ENCODE data around the gene COL2A1. TPM values are rescaled to one million over a fixed set of nuclear protein-coding genes. Genes with fewer than 3 reads are reported as not detected.

Gene COL2A1
- total RNA-seq, 1 donor from 2014 or later, result 86.4 TPM

DNA sequence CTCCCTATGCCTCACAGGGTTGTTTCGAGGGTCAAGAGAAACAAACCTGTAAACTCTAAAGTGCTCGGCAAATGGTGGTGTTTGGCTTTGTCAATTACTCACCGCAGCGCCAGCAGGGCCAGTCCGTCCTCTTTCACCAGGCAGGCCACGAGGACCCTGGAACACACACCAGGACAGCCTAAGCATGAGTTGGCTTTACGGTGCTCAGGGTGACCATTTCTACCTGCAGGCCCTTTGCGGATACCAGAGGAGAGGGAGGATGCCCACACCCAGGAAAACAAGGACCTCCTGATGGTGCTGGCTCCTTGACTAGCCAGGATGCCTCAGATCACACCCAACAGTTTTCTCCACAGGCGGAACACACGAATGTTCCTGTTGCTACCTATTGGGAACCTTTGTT, 11.5 kb downstream of the COL2A1 start:
- peaks cover 14% of the 10 kb centered on the region for H3K4me1 Mint-ChIP-seq
- H3K9me3 Mint-ChIP-seq, result no peaks in the 10 kb centered on the region
- no peak overlapping the region for H3K4me3 Mint-ChIP-seq
- peaks cover 5% of the 10 kb centered on the region for H3K36me3 Mint-ChIP-seq
- no peak overlapping the region for H3K27ac Mint-ChIP-seq
- H3K27me3 Mint-ChIP-seq (ENCODE audit: low read depth), result no peaks in the 10 kb centered on the region
- DNase-seq (ENCODE audit: low spot score in 2 of 2, unreplicated experiment in 2 of 2), result no peak
- TF ChIP-seq CTCF (IDR thresholded peaks at IDR 0.05; ENCODE audit: unreplicated experiment), result no peak

DNA sequence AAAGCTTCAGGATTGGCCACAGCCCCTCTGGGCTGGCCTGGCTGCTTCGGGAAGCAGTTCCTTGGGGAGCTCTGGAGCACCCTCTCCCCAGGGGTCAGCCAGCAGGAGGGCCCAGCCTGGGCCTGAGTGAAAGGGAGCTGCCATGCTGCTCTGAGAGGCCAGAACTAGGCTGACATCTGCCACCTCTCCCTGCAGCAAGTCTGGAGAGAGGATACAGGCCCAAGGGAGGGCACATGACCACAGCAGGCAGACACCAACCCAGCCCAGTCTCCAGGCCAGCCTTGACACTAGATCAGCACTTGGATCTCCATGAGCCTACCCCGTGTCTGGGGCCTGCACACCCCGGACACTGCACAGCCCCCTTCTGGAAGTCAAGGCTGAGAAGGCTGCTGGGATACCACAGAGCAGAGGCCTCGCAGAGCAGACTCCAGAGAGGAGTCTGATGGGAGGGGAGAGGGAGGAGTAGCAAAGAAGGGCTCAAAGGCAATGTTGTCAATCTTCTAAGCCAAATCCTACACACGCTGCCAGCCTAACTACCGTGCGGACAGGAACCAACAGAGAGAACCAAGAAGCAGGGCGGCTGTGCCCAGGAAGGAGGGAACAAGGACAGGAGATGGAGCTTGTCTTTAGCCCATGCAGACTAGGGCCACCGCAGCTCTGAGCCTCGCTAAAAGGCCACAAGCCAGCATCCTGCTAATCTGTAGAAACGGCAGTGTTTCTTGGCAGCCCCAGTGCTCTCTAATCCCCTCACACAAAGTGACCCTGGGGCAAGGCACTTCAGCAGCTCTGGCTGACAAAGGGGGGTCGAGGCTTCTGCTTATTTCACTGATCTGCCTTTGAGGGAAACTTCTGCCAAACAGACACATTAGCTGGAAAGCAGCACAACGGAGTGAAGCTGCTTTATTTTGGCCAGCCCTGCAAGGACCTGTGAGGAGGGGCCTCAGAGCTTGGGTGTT, 12.9 kb downstream of the COL2A1 start:
- TF ChIP-seq CTCF (IDR thresholded peaks at IDR 0.05; ENCODE audit: unreplicated experiment), result no peak
- H3K27me3 Mint-ChIP-seq (ENCODE audit: low read depth), result no peaks in the 10 kb centered on the region
- peaks cover 15% of the 10 kb centered on the region for H3K4me1 Mint-ChIP-seq
- no peak overlapping the region for H3K4me3 Mint-ChIP-seq
- no peak overlapping the region for H3K27ac Mint-ChIP-seq
- H3K36me3 Mint-ChIP-seq, result peaks cover 5% of the 10 kb centered on the region
- H3K9me3 Mint-ChIP-seq, result no peaks in the 10 kb centered on the region
- DNase-seq (ENCODE audit: low spot score in 2 of 2, unreplicated experiment in 2 of 2), result no peak

DNA sequence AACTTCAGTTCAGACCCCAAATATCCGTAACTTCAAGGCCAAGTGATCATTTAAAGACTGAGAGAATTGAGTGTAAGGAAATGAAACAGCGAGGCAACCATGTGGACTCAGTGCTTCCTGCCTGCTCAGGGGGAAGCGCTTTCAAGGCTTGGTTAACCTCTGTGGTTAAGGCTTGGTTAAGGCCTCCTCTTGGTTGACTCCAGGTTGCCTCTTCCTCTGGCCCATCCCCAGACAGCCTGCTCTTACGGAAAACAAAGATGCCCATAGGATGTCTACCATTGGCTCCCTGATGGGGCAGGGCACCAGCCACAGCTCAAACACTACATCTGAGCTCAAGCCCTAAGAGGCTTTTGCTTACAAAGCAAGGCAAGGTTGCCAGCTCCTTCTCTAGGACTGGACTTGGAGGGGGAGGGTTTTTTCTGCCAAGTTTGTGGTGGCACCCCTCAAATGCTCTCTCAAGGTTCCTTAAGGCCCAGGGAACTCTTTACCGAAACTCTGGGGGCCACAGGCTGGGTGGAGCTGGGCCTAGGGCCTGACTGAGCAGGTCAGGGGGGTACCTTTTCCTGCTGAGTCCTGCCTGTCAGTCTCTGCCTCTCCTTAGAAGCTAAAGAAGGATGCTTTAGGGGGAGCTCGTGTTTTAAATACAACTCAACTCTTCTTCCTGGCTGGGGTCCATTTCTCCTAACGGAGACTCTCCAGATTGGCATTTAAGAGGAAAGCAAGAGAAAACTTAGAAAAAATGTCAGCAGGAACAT, 13.7 kb downstream of the COL2A1 start:
- Mint-ChIP-seq H3K4me3 (no peak overlapping the region), H3K27me3 (ENCODE audit: low read depth) (no peaks in the 10 kb centered on the region), H3K9me3 (no peaks in the 10 kb centered on the region), H3K27ac (no peak overlapping the region), H3K36me3 (peaks cover 5% of the 10 kb centered on the region), H3K4me1 (peaks cover 15% of the 10 kb centered on the region)
- no peak for DNase-seq (ENCODE audit: low spot score in 2 of 2, unreplicated experiment in 2 of 2)
- TF ChIP-seq CTCF (IDR thresholded peaks at IDR 0.05; ENCODE audit: unreplicated experiment), result no peak

GRCh38 chr12:47989666-47990065, 14.6 kb downstream of the COL2A1 start:
- no peaks in the 10 kb centered on the region for H3K9me3 Mint-ChIP-seq
- no peak for TF ChIP-seq CTCF (IDR thresholded peaks at IDR 0.05; ENCODE audit: unreplicated experiment)
- H3K36me3 Mint-ChIP-seq, result no peaks in the 10 kb centered on the region
- no peak overlapping the region for H3K4me3 Mint-ChIP-seq
- no peak for DNase-seq (ENCODE audit: low spot score in 2 of 2, unreplicated experiment in 2 of 2)
- H3K4me1 Mint-ChIP-seq, result peaks cover 15% of the 10 kb centered on the region
- H3K27ac Mint-ChIP-seq, result no peak overlapping the region
- H3K27me3 Mint-ChIP-seq (ENCODE audit: low read depth), result no peaks in the 10 kb centered on the region

- peaks cover 15% of the 10 kb centered on the region for H3K4me1 Mint-ChIP-seq
- H3K9me3 Mint-ChIP-seq, result no peaks in the 10 kb centered on the region
- DNase-seq (ENCODE audit: low spot score in 2 of 2, unreplicated experiment in 2 of 2), result no peak
- no peak overlapping the region for H3K4me3 Mint-ChIP-seq
- no peaks in the 10 kb centered on the region for H3K27me3 Mint-ChIP-seq (ENCODE audit: low read depth)
- no peaks in the 10 kb centered on the region for H3K36me3 Mint-ChIP-seq
- H3K27ac Mint-ChIP-seq, result no peak overlapping the region
- TF ChIP-seq CTCF (IDR thresholded peaks at IDR 0.05; ENCODE audit: unreplicated experiment), result no peak
Observed at GRCh38 chr12:47989023-47989417, 15.3 kb downstream of the COL2A1 start.
